Effector CD8-positive, alpha-beta T cell (primary cell): Measurements from ENCODE around the gene HIPK2.

Experiments
- DNase-seq: peaks from one replicate; lab custom pipeline; 2025; lab: John Stamatoyannopoulos, UW

Gene HIPK2

GRCh38 chr7:139650429-139651100, 127.2 kb downstream of the HIPK2 start:
- no peak for DNase-seq

GRCh38 chr7:139648941-139649425, 128.8 kb downstream of the HIPK2 start:
- no peak for DNase-seq

- DNase-seq = no peak
These were observed 129.4 kb downstream of the HIPK2 start for GRCh38 chr7:139648391-139648861.

GRCh38 chr7:139647814-139648390, 129.9 kb downstream of the HIPK2 start:
- DNase-seq = no peak

GRCh38 chr7:139647085-139647484, 130.7 kb downstream of the HIPK2 start:
- no peak for DNase-seq

- DNase-seq = no peak
These were observed 131.2 kb downstream of the HIPK2 start for GRCh38 chr7:139646566-139646965.

GRCh38 chr7:139645572-139646523, 131.9 kb downstream of the HIPK2 start:
- peak; percentile 80 for DNase-seq

- DNase-seq = no peak
These were observed 133.7 kb downstream of the HIPK2 start for GRCh38 chr7:139643951-139644585.

- no peak for DNase-seq
These were observed 135.5 kb downstream of the HIPK2 start for GRCh38 chr7:139642283-139642682.

- no peak for DNase-seq
These were observed 136.3 kb downstream of the HIPK2 start for GRCh38 chr7:139641337-139641992.

GRCh38 chr7:139640681-139641080, 137.1 kb downstream of the HIPK2 start:
- DNase-seq = no peak

GRCh38 chr7:139639563-139639962, 138.2 kb downstream of the HIPK2 start:
- no peak for DNase-seq

- peak; percentile 25 for DNase-seq
These were observed 142.1 kb downstream of the HIPK2 start for GRCh38 chr7:139635526-139636302.

- no peak for DNase-seq
These were observed 143.7 kb downstream of the HIPK2 start for GRCh38 chr7:139634087-139634486.

GRCh38 chr7:139631520-139632031, 146.2 kb downstream of the HIPK2 start:
- DNase-seq = no peak

- DNase-seq = no peak
These were observed 146.9 kb downstream of the HIPK2 start for GRCh38 chr7:139630643-139631519.

GRCh38 chr7:139629392-139630082, 148.3 kb downstream of the HIPK2 start:
- DNase-seq = no peak

GRCh38 chr7:139627831-139628230, 150.0 kb downstream of the HIPK2 start:
- DNase-seq = no peak

- DNase-seq = no peak
These were observed 151.0 kb downstream of the HIPK2 start for GRCh38 chr7:139626817-139627216.
